GM12878 (cell line): ENCODE data around the gene ZCCHC2. TPM values are rescaled to one million over a fixed set of nuclear protein-coding genes. Genes with fewer than 3 reads are reported as not detected.

Source experiments
- ATAC-seq: fragments of 200-7000 bp; cut with Tn5 transposase; 3 replicates; pipeline ENCODE4 v1.9.1; 2020; ENCODE audit warnings: mild to moderate bottlenecking, moderate library complexity
- BruUV-seq: library from RNA; stranded (reverse); fragments of 400-500 nt; replicated peaks from 2 replicates; lab custom pipeline; 2021; lab: Mats Ljungman, UMichigan
- CTCF ChIA-PET: fragments of 300-600 bp; sonication (Branson Sonifier 250); formaldehyde crosslinking; extraction: SDS; loops from one replicate; lab custom pipeline; 2021; ENCODE audit warnings: inconsistent platforms; lab: Yijun Ruan, JAX
- POLR2A ChIA-PET: fragments of 350-600 bp; formaldehyde crosslinking; extraction: SDS; loops from one replicate; lab custom pipeline; 2021; ENCODE audit warnings: inconsistent platforms; lab: Charles Lee
- RAD21 ChIA-PET: fragments of 300-600 bp; sonication (Branson Sonifier 250); formaldehyde crosslinking; loops from one replicate; lab custom pipeline; 2023; ENCODE audit warnings: antibody characterized with exemption; ENCODE audit not compliant: unreplicated experiment; lab: Charles Lee
- SMC1A ChIA-PET: fragments of 300-600 bp; sonication (Branson Sonifier 250); formaldehyde crosslinking; loops from one replicate; lab custom pipeline; 2023; ENCODE audit not compliant: unreplicated experiment, uncharacterized antibody; lab: Charles Lee
- DNase-seq: peaks from one replicate; pipeline ENCODE4 v3.0.0-alpha.2; 2011; ENCODE audit warnings: low read depth, low spot score
- FAIRE-seq: peaks from 3 replicates; lab custom pipeline; 2011; peaks lifted over from hg19 to GRCh38; lab: Jason Lieb, UNC
- H2AFZ ChIP-seq: 2 replicates; pipeline ENCODE4 v1.6.0; 2011; ENCODE audit warnings: low read depth, low read length, control low read depth; ENCODE audit not compliant: control insufficient read depth
- H3K27ac ChIP-seq: 2 replicates; pipeline ENCODE4 v1.5.1; 2011; ENCODE audit warnings: control low read depth; ENCODE audit not compliant: control insufficient read depth, insufficient read depth
- H3K27me3 ChIP-seq, 2 experiments: replicated peaks in 1 of 2; 2 replicates each; pipeline versions ENCODE4 v1.6.0 to v1.6.1; 2011; ENCODE audit warnings: low read length in 1 of 2; ENCODE audit not compliant: control insufficient read depth in 2 of 2, insufficient read depth in 2 of 2
- H3K36me3 ChIP-seq, 2 experiments: 2 replicates each; pipeline ENCODE4 v1.5.1; 2011; ENCODE audit warnings: low read length in 1 of 2; ENCODE audit not compliant: control insufficient read depth in 2 of 2, insufficient read depth in 2 of 2
- H3K4me1 ChIP-seq: 2 replicates; pipeline ENCODE4 v1.6.1; 2011; ENCODE audit warnings: mild to moderate bottlenecking, low read length, moderate library complexity, mixed read lengths; ENCODE audit not compliant: control insufficient read depth, insufficient read depth
- H3K4me2 ChIP-seq: 2 replicates; pipeline ENCODE4 v1.6.0; 2011; ENCODE audit warnings: control low read depth; ENCODE audit not compliant: control insufficient read depth, insufficient read depth
- H3K4me3 ChIP-seq: fragments of 200-600 bp; sonication (generic); 2 replicates; pipeline ENCODE4 v1.5.1; 2016
- H3K79me2 ChIP-seq: 2 replicates; pipeline ENCODE4 v1.6.0; 2011; ENCODE audit warnings: low read length; ENCODE audit not compliant: control insufficient read depth, insufficient read depth
- H3K9ac ChIP-seq: 2 replicates; pipeline ENCODE4 v1.8.0; 2011; ENCODE audit warnings: low read length, control low read depth, mixed read lengths; ENCODE audit not compliant: control insufficient read depth, insufficient read depth
- H3K9me3 ChIP-seq: replicated peaks from 3 replicates; pipeline ENCODE4 v1.5.1; 2011; ENCODE audit warnings: mild to moderate bottlenecking, low read length; ENCODE audit not compliant: control insufficient read depth, insufficient read depth
- H4K20me1 ChIP-seq: 2 replicates; pipeline ENCODE4 v1.6.0; 2011; ENCODE audit not compliant: control insufficient read depth, insufficient read depth
- CHD4 ChIP-seq: fragments of 200-600 bp; sonication (generic); IDR thresholded peaks from 2 replicates; pipeline ENCODE4 v1.6.1; 2016; ENCODE audit warnings: mild to moderate bottlenecking
- EP300 ChIP-seq, 2 experiments: fragments of 150-350 bp in 1 of 2; IDR thresholded peaks; 2 replicates each; pipeline ENCODE4 v1.6.1; 2011 to 2012; ENCODE audit warnings: low read depth in 2 of 2, low read length in 2 of 2, borderline replicate concordance in 1 of 2, improper control_type of control experiment in 1 of 2, inconsistent platforms in 1 of 2; ENCODE audit not compliant: control insufficient read depth in 1 of 2
- GABPA ChIP-seq: IDR thresholded peaks from 2 replicates; pipeline ENCODE4 v1.6.1; 2014; ENCODE audit warnings: antibody characterized with exemption, low read depth, mild to moderate bottlenecking, inconsistent platforms
- GATAD2B ChIP-seq: fragments of 450-650 bp; conservative IDR thresholded peaks from 2 replicates; pipeline ENCODE4 v1.6.1; 2017; ENCODE audit warnings: low read depth, mild to moderate bottlenecking, moderate library complexity
- RAD51 ChIP-seq: fragments of 450-650 bp; IDR thresholded peaks from 2 replicates; pipeline ENCODE4 v1.6.1; 2016; ENCODE audit warnings: moderate library complexity, mild to moderate bottlenecking, inconsistent platforms
- SUPT20H ChIP-seq: IDR thresholded peaks from 2 replicates; pipeline ENCODE4 v1.6.1; 2011; ENCODE audit warnings: low read depth, mild to moderate bottlenecking, low read length, moderate library complexity, borderline replicate concordance; ENCODE audit not compliant: control insufficient read depth
- SUZ12 ChIP-seq: fragments of 200-600 bp; sonication (generic); IDR thresholded peaks from one replicate; pipeline ENCODE4 v1.6.1; 2018; ENCODE audit warnings: antibody characterized with exemption, mild to moderate bottlenecking; ENCODE audit not compliant: unreplicated experiment
- TCF12 ChIP-seq: IDR thresholded peaks from 2 replicates; pipeline ENCODE4 v1.6.1; 2011; ENCODE audit warnings: low read depth, mild to moderate bottlenecking, low read length
- ZNF24 ChIP-seq: fragments of 450-650 bp; IDR thresholded peaks from 2 replicates; pipeline ENCODE4 v1.6.1; 2017; ENCODE audit warnings: antibody characterized with exemption, mild to moderate bottlenecking
- WGBS: methylation state at CpG from one replicate; pipeline ENCODE4 v1.1.6; 2016; ENCODE audit warnings: low lambda C conversion rate; ENCODE audit not compliant: insufficient replicate concordance, insufficient coverage; ENCODE audit errors: missing lambda C conversion rate; 5-methylcytosine and 5-hydroxymethylcytosine counted together
- in situ Hi-C: fragments of 300-500 bp; cut with MboI; formaldehyde crosslinking; loops from 9 replicates; pipeline ENCODE4 v1.14.3; 2018; ENCODE audit warnings: mixed read lengths
- intact Hi-C: fragments of 100-400 bp; cut with micrococcal nuclease; formaldehyde crosslinking; loops from one replicate; pipeline ENCODE4 v1.14.2; 2022; ENCODE audit not compliant: unreplicated experiment
- polyA plus RNA-seq, 11 experiments: library from polyadenylated mRNA; depleted of rRNA in 4 of 11; unstranded in 6 of 11; stranded (reverse) in 5 of 11; fragments of >200 nt; fragmentation: Nextera tagmentation in 4 of 11; fragmentation: Illumina TruSeq in 1 of 11; extraction: Ambion mirVana in 4 of 11; extraction: Trizol in 1 of 11; gene quantifications; 1 replicate in 1 of 11; 2 replicates in 10 of 11; pipeline versions ENCODE4 v1.2.1 to v1.2.3, GENCODE V29; 2011 to 2016; ENCODE audit warnings: inconsistent platforms in 2 of 11, missing spikeins in 2 of 11, low read depth in 1 of 11
- total RNA-seq, 4 experiments: library from RNA; depleted of rRNA in 3 of 4; stranded (reverse); fragments of >200 nt in 3 of 4; fragmentation: Illumina TruSeq in 1 of 4; extraction: Trizol in 1 of 4; gene quantifications; 2 replicates each; pipeline versions ENCODE4 v1.2.1 to v1.2.3, GENCODE V29; 2013 to 2021
- TF ChIP-seq, protein P1 (sequence below): fragments of 450-650 bp; conservative IDR thresholded peaks from 2 replicates; pipeline ENCODE4 v1.6.1; 2017; ENCODE audit warnings: mild to moderate bottlenecking, moderate library complexity
- TF ChIP-seq, protein P2 (sequence below): fragments of 450-650 bp; IDR thresholded peaks from 2 replicates; pipeline ENCODE4 v1.6.1; 2018; ENCODE audit warnings: mild to moderate bottlenecking, low read depth, moderate library complexity; ENCODE audit not compliant: partially characterized antibody
- TF ChIP-seq, protein P3 (sequence below): IDR thresholded peaks from 2 replicates; pipeline ENCODE4 v1.6.1; 2011; ENCODE audit warnings: borderline replicate concordance, low read depth, mild to moderate bottlenecking, moderate library complexity, low read length; ENCODE audit not compliant: insufficient read depth, poor library complexity, severe bottlenecking
- TF ChIP-seq, protein P4 (sequence below): IDR thresholded peaks from 2 replicates; pipeline ENCODE4 v1.6.1; 2012; ENCODE audit warnings: low read depth, low read length, improper control_type of control experiment
- TF ChIP-seq, protein P5 (sequence below), 3 experiments: IDR thresholded peaks in 2 of 3; conservative IDR thresholded peaks in 1 of 3; 2 replicates each; pipeline ENCODE4 v1.5.1; 2011; ENCODE audit warnings: low read depth in 3 of 3, low read length in 3 of 3, mild to moderate bottlenecking in 3 of 3, control low read depth in 2 of 3, moderate library complexity in 2 of 3, inconsistent platforms in 1 of 3, mixed read lengths in 1 of 3; ENCODE audit not compliant: control insufficient read depth in 2 of 3, insufficient read depth in 1 of 3; ENCODE audit errors: extremely low read depth in 1 of 3

Gene ZCCHC2
- total and polyA plus RNA-seq, 10 of the 15 experiments (the other 5 are each of a cell fraction or from before 2014, with no cell fraction given), result 1.7 to 17.4 (median 8.6) TPM

DNA sequence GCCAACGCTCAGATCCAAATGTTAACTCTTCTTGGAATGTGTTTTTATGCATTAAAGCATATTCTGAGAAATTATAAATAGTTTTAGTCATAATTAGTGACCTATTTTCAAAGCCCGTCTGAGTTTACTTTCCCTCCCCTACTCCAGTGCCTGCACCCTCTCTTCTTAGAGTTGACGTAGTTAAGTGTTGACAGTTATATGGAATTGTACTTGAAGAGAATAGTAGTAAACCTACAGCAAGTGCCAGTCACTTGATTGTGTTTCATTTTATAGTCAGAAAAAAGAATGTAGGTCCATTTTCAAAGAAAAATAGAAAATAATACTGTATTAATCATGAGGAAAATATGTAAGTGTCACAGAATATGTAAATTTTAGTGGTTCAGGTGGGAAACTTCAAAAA lies 41.2 kb downstream of the ZCCHC2 start:
- Histone ChIP-seq H3K9me3 (peaks cover under 1% of the 10 kb centered on the region; the same call in 2 of the 3 replicates), H4K20me1 (no peaks in the 10 kb centered on the region), H3K4me2 (no peak overlapping the region), H3K4me1 (no peaks in the 10 kb centered on the region), H3K27me3 (no peaks in the 10 kb centered on the region), H2AFZ (no peak overlapping the region), H3K27ac (no peak overlapping the region), H3K4me3 (no peak overlapping the region), H3K36me3 (peaks cover 4 to 22% of the 10 kb centered on the region in 2 experiments), H3K9ac (no peak overlapping the region), H3K79me2 (no peaks in the 10 kb centered on the region)
- no peak for DNase-seq
- ChIA-PET RAD21 (no interaction called here), CTCF (interaction anchor here (3.5 kb wide), 1 partner anchor 138 kb away, joined by 21 read pairs; no protein-coding TSS in a partner anchor), POLR2A (no interaction called here), SMC1A (interaction anchor here (1.3 kb wide), 1 partner anchor 138 kb away, joined by 3 read pairs; no protein-coding TSS in a partner anchor)
- no peak for ATAC-seq
- in situ Hi-C loops (no loop called here), intact Hi-C loops (no loop called here)
- FAIRE-seq, result no peak
- BruUV-seq, result no TSS peak
- WGBS, result 98% methylated on average over 3 of the region's 3 CpGs
- TF ChIP-seq CHD4, result no peak
- TF ChIP-seq, protein P1, sequence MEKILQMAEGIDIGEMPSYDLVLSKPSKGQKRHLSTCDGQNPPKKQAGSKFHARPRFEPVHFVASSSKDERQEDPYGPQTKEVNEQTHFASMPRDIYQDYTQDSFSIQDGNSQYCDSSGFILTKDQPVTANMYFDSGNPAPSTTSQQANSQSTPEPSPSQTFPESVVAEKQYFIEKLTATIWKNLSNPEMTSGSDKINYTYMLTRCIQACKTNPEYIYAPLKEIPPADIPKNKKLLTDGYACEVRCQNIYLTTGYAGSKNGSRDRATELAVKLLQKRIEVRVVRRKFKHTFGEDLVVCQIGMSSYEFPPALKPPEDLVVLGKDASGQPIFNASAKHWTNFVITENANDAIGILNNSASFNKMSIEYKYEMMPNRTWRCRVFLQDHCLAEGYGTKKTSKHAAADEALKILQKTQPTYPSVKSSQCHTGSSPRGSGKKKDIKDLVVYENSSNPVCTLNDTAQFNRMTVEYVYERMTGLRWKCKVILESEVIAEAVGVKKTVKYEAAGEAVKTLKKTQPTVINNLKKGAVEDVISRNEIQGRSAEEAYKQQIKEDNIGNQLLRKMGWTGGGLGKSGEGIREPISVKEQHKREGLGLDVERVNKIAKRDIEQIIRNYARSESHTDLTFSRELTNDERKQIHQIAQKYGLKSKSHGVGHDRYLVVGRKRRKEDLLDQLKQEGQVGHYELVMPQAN, result no peak
- TF ChIP-seq, protein P2, sequence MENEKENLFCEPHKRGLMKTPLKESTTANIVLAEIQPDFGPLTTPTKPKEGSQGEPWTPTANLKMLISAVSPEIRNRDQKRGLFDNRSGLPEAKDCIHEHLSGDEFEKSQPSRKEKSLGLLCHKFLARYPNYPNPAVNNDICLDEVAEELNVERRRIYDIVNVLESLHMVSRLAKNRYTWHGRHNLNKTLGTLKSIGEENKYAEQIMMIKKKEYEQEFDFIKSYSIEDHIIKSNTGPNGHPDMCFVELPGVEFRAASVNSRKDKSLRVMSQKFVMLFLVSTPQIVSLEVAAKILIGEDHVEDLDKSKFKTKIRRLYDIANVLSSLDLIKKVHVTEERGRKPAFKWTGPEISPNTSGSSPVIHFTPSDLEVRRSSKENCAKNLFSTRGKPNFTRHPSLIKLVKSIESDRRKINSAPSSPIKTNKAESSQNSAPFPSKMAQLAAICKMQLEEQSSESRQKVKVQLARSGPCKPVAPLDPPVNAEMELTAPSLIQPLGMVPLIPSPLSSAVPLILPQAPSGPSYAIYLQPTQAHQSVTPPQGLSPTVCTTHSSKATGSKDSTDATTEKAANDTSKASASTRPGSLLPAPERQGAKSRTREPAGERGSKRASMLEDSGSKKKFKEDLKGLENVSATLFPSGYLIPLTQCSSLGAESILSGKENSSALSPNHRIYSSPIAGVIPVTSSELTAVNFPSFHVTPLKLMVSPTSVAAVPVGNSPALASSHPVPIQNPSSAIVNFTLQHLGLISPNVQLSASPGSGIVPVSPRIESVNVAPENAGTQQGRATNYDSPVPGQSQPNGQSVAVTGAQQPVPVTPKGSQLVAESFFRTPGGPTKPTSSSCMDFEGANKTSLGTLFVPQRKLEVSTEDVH, result no peak
- TF ChIP-seq GATAD2B, result no peak
- TF ChIP-seq EP300 (IDR thresholded peaks at IDR 0.05; ENCODE audit: borderline replicate concordance in 1 of 2, control insufficient read depth in 1 of 2, low read depth in 2 of 2, low read length in 2 of 2), result no peak
- no peak for TF ChIP-seq GABPA
- TF ChIP-seq, protein P3, sequence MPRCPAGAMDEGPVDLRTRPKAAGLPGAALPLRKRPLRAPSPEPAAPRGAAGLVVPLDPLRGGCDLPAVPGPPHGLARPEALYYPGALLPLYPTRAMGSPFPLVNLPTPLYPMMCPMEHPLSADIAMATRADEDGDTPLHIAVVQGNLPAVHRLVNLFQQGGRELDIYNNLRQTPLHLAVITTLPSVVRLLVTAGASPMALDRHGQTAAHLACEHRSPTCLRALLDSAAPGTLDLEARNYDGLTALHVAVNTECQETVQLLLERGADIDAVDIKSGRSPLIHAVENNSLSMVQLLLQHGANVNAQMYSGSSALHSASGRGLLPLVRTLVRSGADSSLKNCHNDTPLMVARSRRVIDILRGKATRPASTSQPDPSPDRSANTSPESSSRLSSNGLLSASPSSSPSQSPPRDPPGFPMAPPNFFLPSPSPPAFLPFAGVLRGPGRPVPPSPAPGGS, result no peak
- TF ChIP-seq, protein P4, sequence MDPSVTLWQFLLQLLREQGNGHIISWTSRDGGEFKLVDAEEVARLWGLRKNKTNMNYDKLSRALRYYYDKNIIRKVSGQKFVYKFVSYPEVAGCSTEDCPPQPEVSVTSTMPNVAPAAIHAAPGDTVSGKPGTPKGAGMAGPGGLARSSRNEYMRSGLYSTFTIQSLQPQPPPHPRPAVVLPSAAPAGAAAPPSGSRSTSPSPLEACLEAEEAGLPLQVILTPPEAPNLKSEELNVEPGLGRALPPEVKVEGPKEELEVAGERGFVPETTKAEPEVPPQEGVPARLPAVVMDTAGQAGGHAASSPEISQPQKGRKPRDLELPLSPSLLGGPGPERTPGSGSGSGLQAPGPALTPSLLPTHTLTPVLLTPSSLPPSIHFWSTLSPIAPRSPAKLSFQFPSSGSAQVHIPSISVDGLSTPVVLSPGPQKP, result no peak
- TF ChIP-seq ZNF24, result no peak
- TF ChIP-seq TCF12, result no peak
- TF ChIP-seq SUPT20H, result no peak
- TF ChIP-seq, protein P5, sequence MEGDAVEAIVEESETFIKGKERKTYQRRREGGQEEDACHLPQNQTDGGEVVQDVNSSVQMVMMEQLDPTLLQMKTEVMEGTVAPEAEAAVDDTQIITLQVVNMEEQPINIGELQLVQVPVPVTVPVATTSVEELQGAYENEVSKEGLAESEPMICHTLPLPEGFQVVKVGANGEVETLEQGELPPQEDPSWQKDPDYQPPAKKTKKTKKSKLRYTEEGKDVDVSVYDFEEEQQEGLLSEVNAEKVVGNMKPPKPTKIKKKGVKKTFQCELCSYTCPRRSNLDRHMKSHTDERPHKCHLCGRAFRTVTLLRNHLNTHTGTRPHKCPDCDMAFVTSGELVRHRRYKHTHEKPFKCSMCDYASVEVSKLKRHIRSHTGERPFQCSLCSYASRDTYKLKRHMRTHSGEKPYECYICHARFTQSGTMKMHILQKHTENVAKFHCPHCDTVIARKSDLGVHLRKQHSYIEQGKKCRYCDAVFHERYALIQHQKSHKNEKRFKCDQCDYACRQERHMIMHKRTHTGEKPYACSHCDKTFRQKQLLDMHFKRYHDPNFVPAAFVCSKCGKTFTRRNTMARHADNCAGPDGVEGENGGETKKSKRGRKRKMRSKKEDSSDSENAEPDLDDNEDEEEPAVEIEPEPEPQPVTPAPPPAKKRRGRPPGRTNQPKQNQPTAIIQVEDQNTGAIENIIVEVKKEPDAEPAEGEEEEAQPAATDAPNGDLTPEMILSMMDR (IDR thresholded peaks at IDR 0.05 in 2 of 3, conservative IDR thresholded peaks at IDR 0.05 in 1 of 3; ENCODE audit: control insufficient read depth in 2 of 3, extremely low read depth in 1 of 3, insufficient read depth in 1 of 3, low read depth in 3 of 3, low read length in 3 of 3), result no peak
- TF ChIP-seq SUZ12, result no peak
- no peak for TF ChIP-seq RAD51
